HG02571 (cell line): ENCODE data around the gene SLC17A8.
"Not testable (repeated sequence)": the region's sequence is repeated elsewhere in the genome, so short reads cannot be mapped to it uniquely, and the experiment has no call there.

Source experiments
- ATAC-seq: cut with Tn5 transposase; IDR thresholded peaks from one replicate; pipeline ENCODE4 v1.9.1; 2021; ENCODE audit warnings: mild to moderate bottlenecking, moderate library complexity; ENCODE audit not compliant: unreplicated experiment

The SLC17A8 gene

DNA sequence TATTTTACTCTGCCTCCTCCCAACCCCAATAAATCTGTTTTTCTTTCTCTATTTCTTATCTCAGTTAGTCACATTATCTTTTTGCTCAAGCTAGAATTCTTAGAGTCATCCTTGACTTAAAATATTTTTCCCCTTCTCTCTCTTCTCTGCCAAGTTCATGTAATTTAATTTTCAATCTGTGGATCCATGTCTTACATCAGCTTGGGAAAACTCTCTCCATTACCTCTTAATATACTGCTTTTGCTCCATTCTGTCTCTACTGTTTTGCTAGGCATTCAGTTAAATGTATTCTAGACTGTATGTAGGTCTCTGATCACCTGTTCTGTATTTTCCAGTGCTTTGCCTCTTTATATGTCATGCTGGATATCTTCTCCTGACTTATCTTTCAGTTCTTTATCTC lies 65.8 kb downstream of the SLC17A8 start:
- no peak for ATAC-seq

GRCh38 chr12:100426145-100426544 lies 69.3 kb downstream of the SLC17A8 start:
- ATAC-seq = no peak

DNA sequence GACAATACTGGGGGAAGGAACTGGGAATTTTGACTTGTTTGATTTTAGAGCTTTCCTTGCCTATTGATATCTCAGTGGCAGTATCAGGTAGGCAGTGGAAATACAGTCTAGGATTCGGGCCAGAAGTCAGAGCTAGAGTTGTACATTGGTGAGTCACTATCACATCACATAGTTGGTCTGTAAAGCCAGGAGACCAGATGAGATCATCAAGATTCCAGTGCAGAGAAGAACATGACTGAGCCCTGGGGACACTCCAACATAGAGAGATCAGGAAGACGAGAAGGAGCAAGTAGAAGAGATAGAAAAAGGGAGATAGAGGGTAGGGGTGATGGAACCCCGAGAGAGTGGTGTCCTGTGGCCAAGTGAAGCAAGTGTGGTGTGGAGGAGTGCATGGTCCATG lies 70.2 kb downstream of the SLC17A8 start:
- no peak for ATAC-seq

- ATAC-seq = not testable (repeated sequence)
Observed at GRCh38 chr12:100430251-100430650, 73.4 kb downstream of the SLC17A8 start.

GRCh38 chr12:100433701-100434100 lies 76.8 kb downstream of the SLC17A8 start:
- ATAC-seq = no peak

- no peak for ATAC-seq
Observed at GRCh38 chr12:100434177-100434576, 77.3 kb downstream of the SLC17A8 start.

GRCh38 chr12:100435957-100436356 lies 79.1 kb downstream of the SLC17A8 start:
- ATAC-seq = no peak

DNA sequence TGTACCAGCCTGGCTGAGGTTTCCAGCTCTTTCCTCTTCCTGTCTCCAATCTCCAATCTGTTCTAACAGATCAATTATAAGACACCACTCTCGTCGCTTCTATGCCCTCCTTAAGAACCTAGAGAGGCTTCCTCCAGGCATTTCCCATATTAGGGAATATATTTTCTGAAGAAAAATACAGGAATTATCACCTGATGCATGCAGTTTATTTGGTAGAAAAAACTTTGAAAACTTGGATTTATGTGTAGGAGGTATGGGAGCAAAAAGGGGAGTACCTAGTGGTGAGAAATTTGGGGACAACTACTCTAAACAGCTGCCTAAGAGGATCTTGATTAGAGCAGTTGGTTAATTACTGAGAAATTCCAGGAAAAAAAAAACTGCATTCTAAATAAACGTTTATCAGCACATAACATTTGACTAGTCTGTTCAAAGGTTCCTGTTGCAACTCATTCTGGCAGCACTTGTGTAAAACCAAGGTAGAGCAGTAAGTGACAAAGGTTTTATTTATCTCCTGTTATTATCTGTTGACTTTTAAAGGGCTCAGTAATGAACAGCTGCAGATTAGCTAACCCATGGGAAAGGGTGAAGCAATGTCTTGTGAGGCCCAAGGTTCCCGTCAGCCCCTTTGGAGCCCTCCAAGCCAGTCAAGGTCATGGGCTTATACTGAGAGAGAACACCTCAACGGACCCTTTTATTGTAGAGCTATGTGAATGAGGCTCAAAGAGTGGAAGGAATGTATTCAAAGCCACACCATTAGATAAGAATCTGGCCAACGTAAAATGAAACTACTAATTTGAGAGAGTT lies 80.4 kb downstream of the SLC17A8 start:
- ATAC-seq = no peak

DNA sequence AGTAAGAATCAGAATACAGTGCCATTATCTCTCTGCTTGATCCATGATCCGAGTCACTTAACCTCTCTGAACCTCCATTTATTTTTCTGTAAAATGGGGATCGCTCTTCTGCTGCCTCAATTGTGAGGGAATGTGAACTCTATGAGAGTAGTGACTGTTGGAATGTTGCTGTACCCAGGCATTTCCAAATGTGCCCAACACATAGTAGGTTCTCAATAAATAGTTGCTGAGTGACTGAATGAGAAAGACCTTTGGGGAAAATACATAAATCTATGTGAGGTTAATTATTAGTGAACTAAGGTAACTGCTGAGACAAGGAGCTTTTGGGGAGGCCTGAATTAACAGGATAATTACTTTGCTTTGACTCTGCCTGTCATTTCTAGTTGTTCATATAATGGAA lies 82.9 kb downstream of the SLC17A8 start:
- no peak for ATAC-seq

GRCh38 chr12:100442403-100442802 lies 85.5 kb downstream of the SLC17A8 start:
- no peak for ATAC-seq

GRCh38 chr12:100443434-100443833 lies 86.6 kb downstream of the SLC17A8 start:
- no peak for ATAC-seq

DNA sequence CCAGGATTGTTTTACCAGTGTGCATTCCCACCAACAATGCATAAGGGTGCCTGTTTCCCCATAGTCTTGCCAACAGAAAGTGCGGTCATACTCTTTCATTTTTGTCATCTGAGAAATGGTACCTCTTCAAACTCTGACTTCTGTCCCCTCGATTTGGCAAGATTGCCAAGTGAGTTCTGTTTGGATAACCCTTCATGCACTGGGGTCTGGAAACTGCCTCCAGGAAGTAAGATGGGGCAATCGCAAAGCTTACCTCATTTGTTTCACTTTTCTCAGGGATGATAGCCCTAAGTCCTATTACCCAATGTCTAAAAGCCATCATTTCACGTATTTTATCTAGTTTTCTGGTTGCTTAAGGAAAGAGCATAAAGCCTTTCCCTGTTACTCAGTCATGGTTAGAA lies 88.2 kb downstream of the SLC17A8 start:
- no peak for ATAC-seq

DNA sequence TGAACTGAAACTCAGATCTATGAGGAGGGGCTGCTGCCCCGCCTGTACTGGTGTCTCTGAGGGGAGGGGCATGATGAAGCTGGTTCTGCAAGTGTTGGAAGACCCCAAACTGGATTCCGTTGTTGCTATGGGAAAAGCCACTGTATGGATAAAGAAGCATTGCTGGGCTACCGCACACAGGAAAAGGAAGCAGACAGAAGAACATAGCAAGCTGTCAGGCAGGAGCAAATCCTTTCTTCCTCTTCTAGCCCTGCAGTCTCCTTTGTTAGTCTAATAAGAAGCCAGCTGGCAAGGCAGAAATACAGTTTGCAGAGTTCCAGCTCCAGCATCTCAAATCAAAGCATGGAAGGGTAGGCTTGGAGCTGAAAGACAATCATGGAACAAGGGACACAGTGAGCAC lies 90.5 kb downstream of the SLC17A8 start:
- no peak for ATAC-seq

GRCh38 chr12:100448656-100449055 lies 91.8 kb downstream of the SLC17A8 start:
- no peak for ATAC-seq

GRCh38 chr12:100450735-100451134 lies 93.9 kb downstream of the SLC17A8 start:
- ATAC-seq = no peak

DNA sequence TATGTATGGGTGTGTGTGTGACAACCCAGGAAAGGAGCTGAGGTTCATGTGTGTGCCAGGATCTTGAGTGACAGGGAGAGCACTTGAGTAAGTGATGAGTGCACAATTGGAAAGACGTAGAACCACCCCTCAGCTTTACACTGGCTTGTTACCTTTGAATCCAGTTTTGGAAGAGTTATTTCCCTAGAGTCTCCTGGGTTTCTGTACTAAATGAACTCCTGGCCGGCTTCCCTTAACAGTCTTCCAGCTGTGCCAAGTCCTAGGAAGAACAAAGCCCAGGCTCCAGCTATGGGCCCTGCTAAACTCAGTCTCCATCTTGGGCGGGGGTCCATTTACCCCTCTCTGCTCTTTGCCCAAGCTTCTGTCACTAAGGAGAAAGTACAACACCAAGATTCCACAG lies 97.1 kb downstream of the SLC17A8 start:
- ATAC-seq = no peak

DNA sequence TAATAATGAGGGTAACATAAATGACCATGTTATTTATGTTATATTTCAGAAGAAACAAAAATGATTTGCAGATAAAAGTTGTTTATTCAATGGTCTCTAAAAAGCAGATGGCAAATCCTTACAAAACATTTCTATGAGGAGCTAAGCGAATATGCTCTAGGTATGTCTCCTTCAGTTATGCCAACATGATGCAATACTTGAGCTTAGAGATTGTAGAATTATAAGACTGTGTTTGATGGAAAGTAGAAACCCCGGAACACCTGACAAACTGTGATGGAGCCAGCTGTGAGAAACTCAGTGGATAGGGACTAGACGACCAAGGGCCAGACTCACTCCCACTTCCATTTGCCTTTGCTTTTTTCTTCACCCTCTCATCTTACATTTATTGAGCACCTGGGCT lies 99.0 kb downstream of the SLC17A8 start:
- ATAC-seq = no peak

GRCh38 chr12:100458191-100458590 lies 101.3 kb downstream of the SLC17A8 start:
- no peak for ATAC-seq

DNA sequence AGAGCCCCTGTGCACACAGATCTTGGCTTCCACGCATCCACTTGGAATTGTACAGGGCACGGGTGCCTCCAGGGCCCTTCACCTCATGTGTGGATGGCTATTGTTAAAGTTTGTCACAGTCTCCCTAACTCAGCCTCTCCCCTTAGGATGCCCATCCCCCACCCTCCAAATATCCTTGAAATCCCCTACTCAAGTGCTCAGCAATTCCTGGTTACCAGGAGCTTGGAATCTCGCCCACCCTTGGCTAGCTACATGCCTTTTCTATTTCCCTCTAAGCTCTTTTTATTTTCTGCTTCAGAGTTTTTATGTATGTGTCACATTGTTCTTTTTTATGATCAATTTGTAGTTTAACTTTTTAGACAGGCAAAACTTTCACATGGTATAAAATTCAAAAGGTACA lies 103.8 kb downstream of the SLC17A8 start:
- ATAC-seq = no peak

GRCh38 chr12:100461330-100461973 lies 104.6 kb downstream of the SLC17A8 start:
- no peak for ATAC-seq

DNA sequence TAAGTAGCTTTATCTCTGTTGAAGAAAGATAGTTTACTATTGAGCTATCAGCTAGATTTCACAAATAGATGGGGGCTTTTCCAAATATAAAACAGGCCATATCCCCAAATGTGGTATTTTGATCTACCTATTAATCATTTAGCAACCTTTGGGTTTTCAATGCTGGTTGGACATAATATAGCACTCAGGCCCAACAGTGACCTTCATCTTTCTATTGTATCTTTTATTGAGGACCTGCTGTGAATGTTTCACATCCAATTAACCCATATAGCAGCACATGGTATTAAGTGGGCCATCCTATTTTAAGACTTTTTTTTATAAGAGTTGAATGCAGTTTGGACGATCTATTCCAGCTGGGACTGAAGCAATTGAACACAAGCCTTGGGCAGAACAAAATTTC lies 106.8 kb downstream of the SLC17A8 start:
- ATAC-seq = no peak

GRCh38 chr12:100464529-100464928 lies 107.7 kb downstream of the SLC17A8 start:
- ATAC-seq = no peak

- ATAC-seq = no peak
Observed at GRCh38 chr12:100468126-100468525, 111.3 kb downstream of the SLC17A8 start.
